ENCODE measurements around the gene WWOX. TPM values are rescaled to one million over a fixed set of nuclear protein-coding genes. Genes with fewer than 3 reads are reported as not detected.

Gene WWOX
- 10 to 100 TPM; 30.0 to 35.4 TPM for total RNA-seq
- 28.1 TPM for polyA plus RNA-seq (2013, experiment 1 of 2)
- polyA plus RNA-seq (2013, experiment 2 of 2), result 29.5 TPM
- long read RNA-seq, experiment 1, partial matches to known transcripts, result 1 of 5 reads
- long read RNA-seq, experiment 1, other reads (novel, unspliced or antisense), result 1 of 5 reads
- long read RNA-seq, experiment 2, partial matches to known transcripts, result 4 of 77 reads
- long read RNA-seq, experiment 2, other reads (novel, unspliced or antisense), result 68 of 77 reads
- long read RNA-seq, experiment 3, transcript WWOX-207 (5 exons, 654 nt), result major isoform, 13 of 20 reads
- long read RNA-seq, experiment 3, partial matches to known transcripts, result 0 of 20 reads
- long read RNA-seq, experiment 3, other reads (novel, unspliced or antisense), result 7 of 20 reads
- long read RNA-seq, experiment 4, partial matches to known transcripts, result 0 of 6 reads
- long read RNA-seq, experiment 4, other reads (novel, unspliced or antisense), result 4 of 6 reads

DNA sequence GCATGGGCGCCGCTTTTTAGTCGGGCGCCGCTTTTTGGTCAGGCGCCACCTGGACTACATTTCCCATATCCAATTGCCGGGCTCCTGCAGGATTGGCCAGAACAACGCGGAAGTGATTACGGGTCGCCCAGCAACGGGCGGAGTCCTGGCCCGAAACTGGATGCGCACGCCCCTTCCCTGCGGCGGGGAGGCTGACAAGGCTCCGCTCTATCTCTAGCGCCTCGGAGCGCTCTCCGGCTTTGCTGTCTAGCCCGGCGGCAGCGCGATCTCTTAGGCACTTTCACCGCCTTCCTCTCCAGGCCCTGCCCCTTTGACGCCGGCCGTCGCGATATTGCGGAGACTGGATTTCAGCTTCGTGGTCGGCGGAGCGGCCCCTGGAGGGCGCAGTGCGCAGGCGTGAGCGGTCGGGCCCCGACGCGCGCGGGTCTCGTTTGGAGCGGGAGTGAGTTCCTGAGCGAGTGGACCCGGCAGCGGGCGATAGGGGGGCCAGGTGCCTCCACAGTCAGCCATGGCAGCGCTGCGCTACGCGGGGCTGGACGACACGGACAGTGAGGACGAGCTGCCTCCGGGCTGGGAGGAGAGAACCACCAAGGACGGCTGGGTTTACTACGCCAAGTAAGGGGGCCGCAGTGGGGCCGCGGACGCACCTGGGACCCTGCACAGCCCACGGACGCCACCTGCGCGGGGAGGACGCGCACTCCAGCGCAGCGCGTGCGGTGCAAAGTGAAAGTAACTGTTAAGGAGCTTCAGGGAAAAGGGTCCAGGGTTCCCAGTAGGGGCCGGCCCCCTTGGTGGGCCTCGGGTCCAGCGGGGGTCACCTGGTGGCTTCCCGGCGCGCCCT lies at the start of gene WWOX:
TSS of gene WWOX (plus strand) at position 384 of the 841 bp plus-strand sequence.
- peaks cover 22% of the 10 kb centered on the region for H3K27me3 Mint-ChIP-seq (ENCODE audit: insufficient read depth)
- H3K9ac ChIP-seq (ENCODE audit: extremely low read depth, low read length, poor library complexity, severe bottlenecking), result peak within 1 kb of the TSS; percentile 91
- peak within 1 kb of the TSS; percentile 92 for H3K27ac Mint-ChIP-seq
- DNase-seq, result peak; percentile 99
- 1% methylated on average over 46 to 84 of the region's 84 CpGs for WGBS, 2 experiments (ENCODE audit: insufficient coverage in 1 of 2, insufficient read length in 1 of 2)
- no peaks in the 10 kb centered on the region for H3K36me3 ChIP-seq (ENCODE audit: control insufficient read depth, insufficient read depth, low read length)
- peaks cover 8% of the 10 kb centered on the region for H3K9me3 ChIP-seq (ENCODE audit: control insufficient read depth, low read length)
- peaks cover 5% of the 10 kb centered on the region for H3K4me1 Mint-ChIP-seq
- no peaks in the 10 kb centered on the region for H3K4me1 ChIP-seq (ENCODE audit: control insufficient read depth, insufficient read depth, low read length)
- H3K4me3 ChIP-seq (ENCODE audit: low read length), result peak within 1 kb of the TSS; percentile 94
- peaks cover 9% of the 10 kb centered on the region for H3K9me3 Mint-ChIP-seq
- H3K27me3 ChIP-seq (ENCODE audit: control insufficient read depth, insufficient read depth, low read length, poor library complexity, severe bottlenecking), result no peaks in the 10 kb centered on the region
- peak within 1 kb of the TSS; percentile 86 for H3K4me3 Mint-ChIP-seq
- TF ChIP-seq, protein P1, sequence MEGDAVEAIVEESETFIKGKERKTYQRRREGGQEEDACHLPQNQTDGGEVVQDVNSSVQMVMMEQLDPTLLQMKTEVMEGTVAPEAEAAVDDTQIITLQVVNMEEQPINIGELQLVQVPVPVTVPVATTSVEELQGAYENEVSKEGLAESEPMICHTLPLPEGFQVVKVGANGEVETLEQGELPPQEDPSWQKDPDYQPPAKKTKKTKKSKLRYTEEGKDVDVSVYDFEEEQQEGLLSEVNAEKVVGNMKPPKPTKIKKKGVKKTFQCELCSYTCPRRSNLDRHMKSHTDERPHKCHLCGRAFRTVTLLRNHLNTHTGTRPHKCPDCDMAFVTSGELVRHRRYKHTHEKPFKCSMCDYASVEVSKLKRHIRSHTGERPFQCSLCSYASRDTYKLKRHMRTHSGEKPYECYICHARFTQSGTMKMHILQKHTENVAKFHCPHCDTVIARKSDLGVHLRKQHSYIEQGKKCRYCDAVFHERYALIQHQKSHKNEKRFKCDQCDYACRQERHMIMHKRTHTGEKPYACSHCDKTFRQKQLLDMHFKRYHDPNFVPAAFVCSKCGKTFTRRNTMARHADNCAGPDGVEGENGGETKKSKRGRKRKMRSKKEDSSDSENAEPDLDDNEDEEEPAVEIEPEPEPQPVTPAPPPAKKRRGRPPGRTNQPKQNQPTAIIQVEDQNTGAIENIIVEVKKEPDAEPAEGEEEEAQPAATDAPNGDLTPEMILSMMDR (conservative IDR thresholded peaks at IDR 0.05), result peak; percentile 97
- H3K36me3 Mint-ChIP-seq (ENCODE audit: low read depth), result peaks cover 6% of the 10 kb centered on the region
- H3K27ac ChIP-seq (ENCODE audit: low read depth, low read length), result peak within 1 kb of the TSS; percentile 69

DNA sequence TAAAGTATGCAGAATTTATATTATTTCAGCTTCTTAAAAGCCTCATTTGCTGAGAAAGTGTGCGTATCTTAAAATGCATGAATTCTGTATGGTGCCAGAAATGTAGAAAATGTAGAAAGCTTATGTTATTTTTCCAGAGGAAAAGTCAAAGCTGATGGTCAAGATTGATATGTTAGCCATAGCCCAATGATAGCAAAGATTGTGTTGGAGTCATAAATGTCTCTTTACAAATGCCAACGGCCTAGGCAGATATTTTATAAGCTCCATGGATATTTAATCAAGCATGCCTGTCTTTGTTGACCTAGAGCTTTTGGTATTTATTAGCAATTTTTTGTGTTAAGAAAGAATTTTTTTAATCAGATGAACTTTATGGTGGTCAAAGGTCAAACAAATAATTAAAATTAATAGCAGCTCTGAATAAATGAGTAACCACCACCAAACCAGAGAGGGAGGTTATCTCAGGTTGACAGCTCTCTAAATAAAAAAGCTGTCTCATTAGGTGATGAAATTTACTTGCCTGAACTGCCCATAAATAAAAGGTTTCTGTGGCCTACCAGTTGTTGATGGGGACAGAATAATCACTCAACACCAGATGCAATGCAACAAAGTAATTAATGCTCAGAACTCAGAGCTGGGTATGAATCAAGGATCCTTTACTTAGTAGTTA lies 48.6 kb upstream of the WWOX start:
- Histone ChIP-seq H3K4me1 (ENCODE audit: control insufficient read depth, insufficient read depth, low read length) (no peaks in the 10 kb centered on the region), H3K27me3 (ENCODE audit: control insufficient read depth, insufficient read depth, low read length, poor library complexity, severe bottlenecking) (peaks cover 23% of the 10 kb centered on the region), H3K36me3 (ENCODE audit: control insufficient read depth, insufficient read depth, low read length) (no peaks in the 10 kb centered on the region), H3K9me3 (ENCODE audit: control insufficient read depth, low read length) (no peaks in the 10 kb centered on the region), H3K4me3 (ENCODE audit: low read length) (no peak overlapping the region), H3K9ac (ENCODE audit: extremely low read depth, low read length, poor library complexity, severe bottlenecking) (no peak overlapping the region), H3K27ac (ENCODE audit: low read depth, low read length) (no peak overlapping the region)
- TF ChIP-seq, protein P1 (conservative IDR thresholded peaks at IDR 0.05), result no peak
- H3K27me3 Mint-ChIP-seq (ENCODE audit: insufficient read depth), result peaks cover 93% of the 10 kb centered on the region
- DNase-seq, result no peak
- no peaks in the 10 kb centered on the region for H3K9me3 Mint-ChIP-seq
- WGBS, 2 experiments (ENCODE audit: insufficient coverage in 1 of 2, insufficient read length in 1 of 2), result 84 to 95% methylated on average over 2 of the region's 2 CpGs
- no peak overlapping the region for H3K4me3 Mint-ChIP-seq
- H3K4me1 Mint-ChIP-seq, result no peaks in the 10 kb centered on the region
- no peak overlapping the region for H3K27ac Mint-ChIP-seq
- H3K36me3 Mint-ChIP-seq (ENCODE audit: low read depth), result no peaks in the 10 kb centered on the region

All from endodermal cell (in vitro differentiated cells).